NCI-H1048 (cell line): ENCODE data around the gene IGF1R.
"Not testable (repeated sequence)": the region's sequence is repeated elsewhere in the genome, so short reads cannot be mapped to it uniquely, and the experiment has no call there.

Experiments used
- DNase-seq: peaks from one replicate; lab custom pipeline; 2025; lab: John Stamatoyannopoulos, UW

IGF1R gene

GRCh38 chr15:99002226-99002625, 353.9 kb downstream of the IGF1R start:
- DNase-seq = no peak

- DNase-seq = not testable (repeated sequence)
Observed at GRCh38 chr15:99003317-99003716, 355.0 kb downstream of the IGF1R start.

- DNase-seq = not testable (repeated sequence)
Observed at GRCh38 chr15:99004998-99005974, 356.9 kb downstream of the IGF1R start.

- no peak for DNase-seq
Observed at GRCh38 chr15:99006146-99006545, 357.8 kb downstream of the IGF1R start.

- DNase-seq = no peak
Observed at GRCh38 chr15:99006904-99007495, 358.7 kb downstream of the IGF1R start.

- DNase-seq = no peak
Observed at GRCh38 chr15:99009741-99010330, 361.5 kb downstream of the IGF1R start.

- DNase-seq = no peak
Observed at GRCh38 chr15:99010768-99011167, 362.4 kb downstream of the IGF1R start.
